Cardiac muscle cell (in vitro differentiated cells and primary cell): ENCODE data around the gene LATS2. TPM values are rescaled to one million over a fixed set of nuclear protein-coding genes. Genes with fewer than 3 reads are reported as not detected.
A peak's percentile ranks its signal among the peaks of the same experiment; 100 is the strongest.

Experiments
- DNase-seq, 2 donors: peaks; one replicate each; pipeline versions ENCODE4 v3.0.0 to v3.0.0-alpha.2; 2010 to 2017; ENCODE audit warnings: low read depth in 1 of 2, low spot score in 1 of 2
- H3K27ac ChIP-seq: fragments of 200-600 bp; sonication (generic); 2 replicates; pipeline ENCODE4 v1.5.1; 2016
- H3K27me3 ChIP-seq: fragments of 200-600 bp; sonication (generic); 2 replicates; pipeline ENCODE4 v1.6.0; 2016; ENCODE audit warnings: control low read depth
- H3K36me3 ChIP-seq: fragments of 200-600 bp; sonication (generic); 2 replicates; pipeline ENCODE4 v1.5.1; 2016; ENCODE audit warnings: control low read depth
- H3K4me1 ChIP-seq: fragments of 200-600 bp; sonication (generic); 2 replicates; pipeline ENCODE4 v1.8.1; 2017; ENCODE audit warnings: low read depth, mild to moderate bottlenecking, mixed run types
- H3K4me3 ChIP-seq: fragments of 200-600 bp; sonication (generic); 2 replicates; pipeline ENCODE4 v1.5.1; 2016; ENCODE audit warnings: mild to moderate bottlenecking
- H3K9me3 ChIP-seq: fragments of 200-600 bp; sonication (generic); 2 replicates; pipeline ENCODE4 v1.5.1; 2017; ENCODE audit warnings: low read depth, mild to moderate bottlenecking, control low read depth
- polyA plus RNA-seq: library from polyadenylated mRNA; unstranded; fragments of >200 nt; fragmentation: Nextera tagmentation; extraction: Ambion mirVana; gene quantifications from 2 replicates; pipeline ENCODE4 v1.2.1, GENCODE V29; 2016
- total RNA-seq: library from RNA; depleted of rRNA; stranded (reverse); fragments of >200 nt; gene quantifications from 2 replicates; pipeline ENCODE4 v1.2.3, GENCODE V29; 2016
- TF ChIP-seq, protein P1 (sequence below): IDR thresholded peaks from 2 replicates; pipeline ENCODE4 v1.5.1; 2012; ENCODE audit warnings: low read depth, mild to moderate bottlenecking, low read length

The LATS2 gene
- total and polyA plus RNA-seq, 2 experiments from 2014 or later: 4.0 to 14.7 TPM

DNA sequence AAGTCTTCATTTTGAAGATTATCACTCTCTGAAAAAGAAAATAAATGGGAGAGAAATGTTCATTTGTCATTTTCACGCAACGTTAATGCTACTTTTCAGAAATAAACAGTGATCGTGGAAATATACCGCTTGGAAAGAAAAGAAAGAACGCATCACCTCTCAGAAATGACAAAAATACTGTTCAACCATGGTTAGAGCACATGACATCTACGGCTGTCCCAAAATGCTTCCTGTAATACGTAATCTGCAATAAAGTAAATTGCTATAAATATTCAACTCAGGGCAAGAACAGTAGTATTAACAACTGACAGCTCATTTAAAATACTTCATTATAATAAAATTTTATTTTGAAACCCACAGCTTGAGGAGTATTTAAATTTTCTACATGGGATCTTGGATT lies 15.2 kb downstream of the LATS2 start:
- peaks cover 5% of the 10 kb centered on the region for H3K36me3 ChIP-seq
- H3K9me3 ChIP-seq: no peaks in the 10 kb centered on the region
- no peak for DNase-seq
- H3K27me3 ChIP-seq: no peaks in the 10 kb centered on the region
- TF ChIP-seq, protein P1, sequence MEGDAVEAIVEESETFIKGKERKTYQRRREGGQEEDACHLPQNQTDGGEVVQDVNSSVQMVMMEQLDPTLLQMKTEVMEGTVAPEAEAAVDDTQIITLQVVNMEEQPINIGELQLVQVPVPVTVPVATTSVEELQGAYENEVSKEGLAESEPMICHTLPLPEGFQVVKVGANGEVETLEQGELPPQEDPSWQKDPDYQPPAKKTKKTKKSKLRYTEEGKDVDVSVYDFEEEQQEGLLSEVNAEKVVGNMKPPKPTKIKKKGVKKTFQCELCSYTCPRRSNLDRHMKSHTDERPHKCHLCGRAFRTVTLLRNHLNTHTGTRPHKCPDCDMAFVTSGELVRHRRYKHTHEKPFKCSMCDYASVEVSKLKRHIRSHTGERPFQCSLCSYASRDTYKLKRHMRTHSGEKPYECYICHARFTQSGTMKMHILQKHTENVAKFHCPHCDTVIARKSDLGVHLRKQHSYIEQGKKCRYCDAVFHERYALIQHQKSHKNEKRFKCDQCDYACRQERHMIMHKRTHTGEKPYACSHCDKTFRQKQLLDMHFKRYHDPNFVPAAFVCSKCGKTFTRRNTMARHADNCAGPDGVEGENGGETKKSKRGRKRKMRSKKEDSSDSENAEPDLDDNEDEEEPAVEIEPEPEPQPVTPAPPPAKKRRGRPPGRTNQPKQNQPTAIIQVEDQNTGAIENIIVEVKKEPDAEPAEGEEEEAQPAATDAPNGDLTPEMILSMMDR: no peak
- no peak overlapping the region for H3K27ac ChIP-seq
- no peak overlapping the region for H3K4me3 ChIP-seq
- peaks cover 11% of the 10 kb centered on the region for H3K4me1 ChIP-seq

GRCh38 chr13:21045100-21045499 lies 16.3 kb downstream of the LATS2 start:
- no peak for DNase-seq
- Histone ChIP-seq H3K4me3 (no peak overlapping the region), H3K27ac (no peak overlapping the region), H3K4me1 (peaks cover 11% of the 10 kb centered on the region), H3K36me3 (peaks cover 5% of the 10 kb centered on the region), H3K9me3 (no peaks in the 10 kb centered on the region), H3K27me3 (no peaks in the 10 kb centered on the region)
- TF ChIP-seq, protein P1: no peak

- no peaks in the 10 kb centered on the region for H3K9me3 ChIP-seq
- TF ChIP-seq, protein P1: no peak
- H3K4me1 ChIP-seq: peaks cover 11% of the 10 kb centered on the region
- peak; percentile 22 to 92 for DNase-seq
- H3K4me3 ChIP-seq: no peak overlapping the region
- H3K27me3 ChIP-seq: no peaks in the 10 kb centered on the region
- peaks cover 5% of the 10 kb centered on the region for H3K36me3 ChIP-seq
- H3K27ac ChIP-seq: peak overlapping the region; percentile 69
These were observed 17.5 kb downstream of the LATS2 start for GRCh38 chr13:21043898-21044297.

GRCh38 chr13:21040120-21040826 lies 21.1 kb downstream of the LATS2 start:
- TF ChIP-seq, protein P1: no peak
- Histone ChIP-seq H3K27ac (no peak overlapping the region), H3K9me3 (no peaks in the 10 kb centered on the region), H3K27me3 (no peaks in the 10 kb centered on the region), H3K4me1 (peaks cover 11% of the 10 kb centered on the region), H3K36me3 (no peaks in the 10 kb centered on the region), H3K4me3 (no peak overlapping the region)
- no peak for DNase-seq

GRCh38 chr13:21039097-21039800 lies 22.1 kb downstream of the LATS2 start:
- DNase-seq: peak in 1 of 2 donors; percentile 30
- Histone ChIP-seq H3K27ac (no peak overlapping the region), H3K4me3 (no peak overlapping the region)

More at GRCh38 chr13:21039097-21039800, 22.1 kb downstream of the LATS2 start:
- Histone ChIP-seq H3K9me3 (no peaks in the 10 kb centered on the region), H3K27me3 (no peaks in the 10 kb centered on the region), H3K36me3 (no peaks in the 10 kb centered on the region), H3K4me1 (peaks cover 11% of the 10 kb centered on the region)
- TF ChIP-seq, protein P1: no peak
